Mesothelial cell of epicardium (in vitro differentiated cells): Measurements from ENCODE around the gene DNAJC7. TPM values are rescaled to one million over a fixed set of nuclear protein-coding genes. Genes with fewer than 3 reads are reported as not detected.
A peak's percentile ranks its signal among the peaks of the same experiment; 100 is the strongest.

Experiments used
- DNase-seq, 2 experiments: peaks; one replicate each; pipeline ENCODE4 v3.0.0; 2021; ENCODE audit warnings: low spot score in 2 of 2; ENCODE audit not compliant: unreplicated experiment in 2 of 2
- H3K27ac Mint-ChIP-seq: 2 replicates; pipeline ENCODE4 v1.8.0; 2021; ENCODE audit warnings: mixed read lengths
- H3K27me3 Mint-ChIP-seq: 2 replicates; pipeline ENCODE4 v1.8.0; 2021; ENCODE audit warnings: low read depth, mixed read lengths
- H3K36me3 Mint-ChIP-seq: 2 replicates; pipeline ENCODE4 v1.8.0; 2021; ENCODE audit warnings: mixed read lengths
- H3K4me1 Mint-ChIP-seq: 2 replicates; pipeline ENCODE4 v1.8.0; 2021; ENCODE audit warnings: mixed read lengths
- H3K4me3 Mint-ChIP-seq: 2 replicates; pipeline ENCODE4 v1.8.0; 2021; ENCODE audit warnings: mild to moderate bottlenecking, moderate library complexity, mixed read lengths
- H3K9me3 Mint-ChIP-seq: 2 replicates; pipeline ENCODE4 v1.8.0; 2021; ENCODE audit warnings: mixed read lengths
- CTCF ChIP-seq: fragments of 200-600 bp; sonication (generic); IDR thresholded peaks from one replicate; pipeline ENCODE4 v1.5.0; 2021; ENCODE audit warnings: antibody characterized with exemption; ENCODE audit not compliant: unreplicated experiment
- total RNA-seq: library from RNA; stranded (reverse); gene quantifications from 3 replicates; pipeline ENCODE4 v1.2.1, GENCODE V29; 2021

The DNAJC7 gene
- total RNA-seq, 1 donor from 2014 or later: 103 TPM

- H3K4me1 Mint-ChIP-seq: peaks cover 11% of the 10 kb centered on the region
- peaks cover 1% of the 10 kb centered on the region for H3K36me3 Mint-ChIP-seq
- no peaks in the 10 kb centered on the region for H3K9me3 Mint-ChIP-seq
- H3K4me3 Mint-ChIP-seq: no peak overlapping the region
- no peaks in the 10 kb centered on the region for H3K27me3 Mint-ChIP-seq
- H3K27ac Mint-ChIP-seq: peak overlapping the region; percentile 64
- TF ChIP-seq CTCF: no peak
- DNase-seq: no peak
These were observed 57.7 kb downstream of the DNAJC7 start for GRCh38 chr17:41959336-41960095.

- TF ChIP-seq CTCF: no peak
- no peak for DNase-seq
- Mint-ChIP-seq H3K9me3 (no peaks in the 10 kb centered on the region), H3K36me3 (peaks cover 1% of the 10 kb centered on the region), H3K4me3 (no peak overlapping the region), H3K4me1 (peaks cover 11% of the 10 kb centered on the region), H3K27me3 (no peaks in the 10 kb centered on the region), H3K27ac (peak overlapping the region; percentile 64)
These were observed 58.3 kb downstream of the DNAJC7 start for GRCh38 chr17:41959030-41959335.

GRCh38 chr17:41957869-41958439, 59.3 kb downstream of the DNAJC7 start:
- TF ChIP-seq CTCF: no peak
- peak overlapping the region; percentile 88 for H3K27ac Mint-ChIP-seq
- H3K36me3 Mint-ChIP-seq: peaks cover 1% of the 10 kb centered on the region
- no peak overlapping the region for H3K4me3 Mint-ChIP-seq
- DNase-seq: no peak
- H3K4me1 Mint-ChIP-seq: peaks cover 11% of the 10 kb centered on the region
- no peaks in the 10 kb centered on the region for H3K27me3 Mint-ChIP-seq
- H3K9me3 Mint-ChIP-seq: no peaks in the 10 kb centered on the region

- Mint-ChIP-seq H3K9me3 (no peaks in the 10 kb centered on the region), H3K36me3 (peaks cover 1% of the 10 kb centered on the region), H3K27ac (peak overlapping the region; percentile 88), H3K27me3 (no peaks in the 10 kb centered on the region), H3K4me1 (peaks cover 11% of the 10 kb centered on the region), H3K4me3 (no peak overlapping the region)
- no peak for DNase-seq
- no peak for TF ChIP-seq CTCF
These were observed 60.0 kb downstream of the DNAJC7 start for GRCh38 chr17:41957031-41957868.

- no peak for TF ChIP-seq CTCF
- Mint-ChIP-seq H3K9me3 (no peaks in the 10 kb centered on the region), H3K27me3 (no peaks in the 10 kb centered on the region), H3K4me3 (no peak overlapping the region), H3K27ac (peak overlapping the region; percentile 43), H3K4me1 (peaks cover 11% of the 10 kb centered on the region), H3K36me3 (peaks cover 1% of the 10 kb centered on the region)
- no peak for DNase-seq
These were observed 60.7 kb downstream of the DNAJC7 start for GRCh38 chr17:41956522-41956921.
